SH-SY5Y (cell line): ENCODE measurements around the gene AXIN1.

ENCODE experiments used
- GATA2 ChIP-seq: IDR thresholded peaks from 2 replicates; pipeline ENCODE4 v1.6.1; 2011; ENCODE audit warnings: mild to moderate bottlenecking, low read depth, low read length
- GATA3 ChIP-seq: IDR thresholded peaks from 2 replicates; pipeline ENCODE4 v1.6.1; 2011; ENCODE audit warnings: low read depth, mild to moderate bottlenecking, low read length, moderate library complexity

DNA sequence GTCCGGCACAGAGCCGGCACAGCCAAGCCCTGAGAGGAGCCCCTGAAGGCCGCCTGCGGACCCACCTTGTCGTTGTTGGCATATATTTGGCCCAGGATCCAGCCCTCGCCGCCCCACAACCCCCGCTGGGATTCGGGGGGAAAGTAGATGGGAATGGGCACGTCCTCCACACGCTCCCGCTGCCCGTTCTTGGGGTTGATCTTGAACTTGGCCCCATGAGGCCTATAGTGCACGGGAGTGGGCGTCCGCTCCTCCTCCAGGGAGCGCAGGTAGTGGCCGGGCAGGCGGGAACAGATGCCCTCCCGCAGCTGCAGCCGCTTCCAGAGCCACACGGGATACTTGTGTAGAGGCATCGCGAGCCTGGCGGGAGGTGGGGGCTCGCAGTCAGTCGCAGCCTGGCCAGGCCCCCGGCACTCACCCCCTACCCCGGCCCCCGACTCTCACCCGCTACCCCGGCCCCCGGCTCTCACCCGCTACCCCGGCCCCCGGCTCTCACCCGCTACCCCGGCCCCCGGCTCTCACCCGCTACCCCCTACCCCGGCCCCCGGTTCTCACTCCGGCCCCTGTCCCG, 17.4 kb upstream of the AXIN1 start:
- TF ChIP-seq GATA2 (no peak), GATA3 (no peak)
